GM12891 (cell line): ENCODE results near the gene MADD.

Experiments used
- PAX5 ChIP-seq: IDR thresholded peaks from 2 replicates; pipeline ENCODE4 v1.6.1; 2011; ENCODE audit warnings: low read length, moderate library complexity, mild to moderate bottlenecking; ENCODE audit not compliant: insufficient read depth, severe bottlenecking
- POLR2A ChIP-seq: IDR thresholded peaks from 2 replicates; pipeline ENCODE4 v1.6.1; 2011; ENCODE audit warnings: low read depth, low read length, control low read depth
- POLR2AphosphoS5 ChIP-seq: IDR thresholded peaks from 2 replicates; pipeline ENCODE4 v1.6.1; 2011; ENCODE audit warnings: low read depth, low read length, control low read depth

GRCh38 chr11:47289856-47290255 lies 19.9 kb downstream of the MADD start:
- TF ChIP-seq POLR2AphosphoS5 = no peak
- no peak for TF ChIP-seq POLR2A
- no peak for TF ChIP-seq PAX5
